ENCODE measurements around the gene GMDS.

DNA sequence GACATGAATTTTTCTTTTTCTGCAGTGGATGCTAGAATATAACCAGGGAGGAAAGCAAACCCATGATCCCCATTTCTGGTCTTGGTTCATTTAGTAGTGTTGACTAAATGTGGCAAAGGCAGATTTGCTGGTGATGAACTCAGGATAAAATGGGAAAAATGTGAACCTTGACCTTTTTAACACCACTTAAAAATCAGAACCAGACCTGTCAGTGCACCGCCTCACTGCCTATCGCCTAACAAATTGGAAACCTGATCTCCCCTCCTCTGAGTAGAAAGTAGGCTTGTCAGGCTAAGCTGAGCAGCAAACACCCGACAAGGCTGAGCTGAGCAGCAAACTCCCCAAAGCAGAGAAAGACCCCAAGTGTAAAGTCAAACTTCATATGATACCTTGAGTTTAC is 380.9 kb downstream of the GMDS start:
- no peak for TF ChIP-seq EZH2phosphoT487 (IDR thresholded peaks at IDR 0.05; ENCODE audit: borderline replicate concordance)
- no peak for TF ChIP-seq CTCF (conservative IDR thresholded peaks at IDR 0.05; ENCODE audit: low read length)

Measured in Loucy (cell line).